Measurements from ENCODE around the gene HECTD1.
"Not testable (repeated sequence)": the region's sequence is repeated elsewhere in the genome, so short reads cannot be mapped to it uniquely, and the experiment has no call there.

Gene HECTD1

GRCh38 chr14:31113794-31114193, 93.8 kb downstream of the HECTD1 start:
- no peak for ATAC-seq
- DNase-seq (ENCODE audit: low spot score in 2 of 2) = no peak
- Mint-ChIP-seq H3K4me3 (no peak overlapping the region), H3K27ac (no peak overlapping the region), H3K36me3 (peaks cover 100% of the 10 kb centered on the region), H3K4me1 (no peaks in the 10 kb centered on the region), H3K9me3 (no peaks in the 10 kb centered on the region)

GRCh38 chr14:31110872-31111271, 96.7 kb downstream of the HECTD1 start:
- H3K4me3 Mint-ChIP-seq = no peak overlapping the region
- ATAC-seq = no peak
- H3K27ac Mint-ChIP-seq = no peak overlapping the region
- peaks cover 6% of the 10 kb centered on the region for H3K4me1 Mint-ChIP-seq
- H3K36me3 Mint-ChIP-seq = peaks cover 100% of the 10 kb centered on the region
- DNase-seq (ENCODE audit: low spot score in 2 of 2) = no peak
- H3K9me3 Mint-ChIP-seq = no peaks in the 10 kb centered on the region

DNA sequence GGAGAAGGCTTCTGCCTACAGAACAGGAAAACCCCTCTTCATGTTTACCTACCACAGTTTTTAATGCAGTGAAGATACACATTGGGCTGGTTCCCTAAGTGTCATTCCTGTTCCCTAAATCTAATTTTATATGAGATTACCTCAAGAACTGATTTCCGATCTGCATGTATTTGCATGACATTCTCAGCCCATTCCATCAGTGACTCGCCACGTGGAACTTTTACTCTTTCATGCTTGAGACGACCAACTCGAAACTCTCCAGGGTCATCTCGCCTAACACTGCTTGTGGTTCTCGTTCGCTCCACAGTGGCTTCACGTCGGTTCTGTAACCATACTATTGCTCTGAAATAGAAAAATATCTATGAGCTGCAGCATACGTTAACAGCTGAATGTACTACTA, 98.3 kb downstream of the HECTD1 start:
- H3K36me3 Mint-ChIP-seq = peaks cover 100% of the 10 kb centered on the region

DNA sequence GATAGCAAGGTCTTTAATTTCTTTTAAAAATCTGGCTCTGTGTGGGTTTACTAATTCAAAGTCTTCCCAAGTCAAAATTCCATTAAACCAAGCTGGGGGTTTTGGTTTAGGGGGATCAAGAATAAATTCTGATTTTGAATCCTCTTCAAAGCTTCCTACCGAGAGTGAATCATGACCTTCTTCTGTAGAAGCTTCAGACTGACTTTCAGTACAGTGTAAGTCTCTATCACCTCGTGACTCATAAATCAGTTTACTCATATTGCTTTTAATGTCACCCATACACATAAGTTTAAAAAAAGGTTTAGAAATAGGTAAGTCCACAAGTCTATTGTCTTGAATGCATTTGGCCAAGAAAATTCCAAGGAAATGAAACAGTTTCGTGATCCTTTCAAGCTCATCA, 100.8 kb downstream of the HECTD1 start:
- H3K36me3 Mint-ChIP-seq = peaks cover 100% of the 10 kb centered on the region
- H3K27ac Mint-ChIP-seq = peak overlapping the region; percentile 26
- DNase-seq (ENCODE audit: low spot score in 2 of 2) (no peak), ATAC-seq (peak; percentile 88)
- H3K4me1 Mint-ChIP-seq = peaks cover 6% of the 10 kb centered on the region
- no peak overlapping the region for H3K4me3 Mint-ChIP-seq
- H3K9me3 Mint-ChIP-seq = no peaks in the 10 kb centered on the region

More for the DNA sequence above, 98.3 kb downstream of the HECTD1 start:
- Mint-ChIP-seq H3K4me3 (no peak overlapping the region), H3K27ac (no peak overlapping the region), H3K9me3 (no peaks in the 10 kb centered on the region), H3K4me1 (peaks cover 6% of the 10 kb centered on the region)
- ATAC-seq = no peak
- no peak for DNase-seq (ENCODE audit: low spot score in 2 of 2)

DNA sequence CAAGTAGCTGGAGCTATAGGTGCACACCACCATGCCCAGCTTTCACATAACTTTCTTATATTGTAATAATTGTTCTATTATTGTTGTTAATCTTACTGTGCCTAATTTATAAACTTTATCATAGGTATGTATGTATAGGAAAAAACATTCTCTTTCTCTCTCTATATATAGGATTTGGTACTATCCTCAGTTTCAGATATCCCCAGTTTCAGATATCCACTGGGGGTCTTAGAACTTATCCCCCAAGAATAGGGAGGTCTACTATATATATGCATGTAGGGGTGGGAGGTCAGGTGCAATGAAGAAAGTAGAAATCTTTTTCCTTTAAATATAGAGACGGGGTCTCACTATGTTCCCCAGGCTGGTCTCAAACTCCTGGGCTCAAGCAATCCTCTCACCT, 110.5 kb downstream of the HECTD1 start:
- Mint-ChIP-seq H3K27ac (no peak overlapping the region), H3K4me3 (no peak overlapping the region), H3K4me1 (no peaks in the 10 kb centered on the region), H3K36me3 (peaks cover 53% of the 10 kb centered on the region), H3K9me3 (no peaks in the 10 kb centered on the region)
- no peak for ATAC-seq
- DNase-seq (ENCODE audit: low spot score in 2 of 2) = no peak

DNA sequence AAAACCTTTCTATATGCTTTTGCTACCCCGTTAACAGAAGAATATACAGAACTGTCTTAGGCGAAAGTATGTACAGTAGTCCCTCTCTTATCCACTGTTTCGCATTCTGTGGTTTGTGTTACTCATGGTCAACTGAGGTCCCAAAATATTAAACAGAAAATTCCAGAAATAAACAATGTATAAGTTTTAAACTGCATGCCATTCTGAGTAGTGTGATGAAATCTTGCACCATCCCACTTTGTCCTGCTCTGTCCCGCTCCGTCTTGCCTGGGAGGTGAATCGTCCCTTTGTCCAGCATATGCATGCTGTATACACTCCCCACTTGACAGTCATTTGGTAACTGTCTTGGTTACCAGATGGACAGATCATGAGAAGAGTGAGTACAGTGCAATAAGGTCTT, 111.3 kb downstream of the HECTD1 start:
- DNase-seq (ENCODE audit: low spot score in 2 of 2) (no peak), ATAC-seq (no peak)
- H3K9me3 Mint-ChIP-seq = no peaks in the 10 kb centered on the region
- no peaks in the 10 kb centered on the region for H3K4me1 Mint-ChIP-seq
- H3K27ac Mint-ChIP-seq = no peak overlapping the region
- H3K36me3 Mint-ChIP-seq = peaks cover 45% of the 10 kb centered on the region
- H3K4me3 Mint-ChIP-seq = no peak overlapping the region

DNA sequence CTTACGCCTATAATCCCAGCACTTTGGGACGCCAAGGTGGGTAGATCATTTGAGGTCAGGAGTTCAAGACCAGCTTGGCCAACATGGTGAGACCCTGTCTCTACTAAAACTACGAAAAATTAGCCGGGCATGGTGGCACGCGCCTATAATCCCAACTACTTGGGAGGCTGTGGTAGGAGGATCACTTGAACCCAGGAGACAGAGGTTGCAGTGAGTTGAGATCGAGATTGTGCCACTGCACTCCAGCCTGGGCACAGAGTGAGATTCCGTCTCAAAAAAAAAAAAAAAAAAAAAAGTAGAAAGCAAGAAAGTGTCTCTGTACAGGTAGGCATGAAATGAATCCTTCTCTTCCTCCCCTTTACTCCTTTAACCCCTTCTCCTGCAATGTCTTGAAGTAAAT, 111.8 kb downstream of the HECTD1 start:
- H3K9me3 Mint-ChIP-seq; H3K4me1 Mint-ChIP-seq; H3K27ac Mint-ChIP-seq; H3K4me3 Mint-ChIP-seq; DNase-seq (ENCODE audit: low spot score in 2 of 2); ATAC-seq: not testable (repeated sequence)
- H3K36me3 Mint-ChIP-seq = peaks cover 41% of the 10 kb centered on the region

- not testable (repeated sequence) for H3K27ac Mint-ChIP-seq; H3K4me1 Mint-ChIP-seq; H3K4me3 Mint-ChIP-seq; ATAC-seq; H3K9me3 Mint-ChIP-seq; DNase-seq (ENCODE audit: low spot score in 2 of 2)
- H3K36me3 Mint-ChIP-seq = peaks cover 24% of the 10 kb centered on the region
Measured at GRCh38 chr14:31093884-31094839, 113.4 kb downstream of the HECTD1 start.

GRCh38 chr14:31092160-31092708, 115.4 kb downstream of the HECTD1 start:
- Mint-ChIP-seq H3K27ac (no peak overlapping the region), H3K4me1 (no peaks in the 10 kb centered on the region), H3K36me3 (peaks cover 6% of the 10 kb centered on the region), H3K4me3 (no peak overlapping the region), H3K9me3 (no peaks in the 10 kb centered on the region)
- ATAC-seq (no peak), DNase-seq (ENCODE audit: low spot score in 2 of 2) (no peak)

DNA sequence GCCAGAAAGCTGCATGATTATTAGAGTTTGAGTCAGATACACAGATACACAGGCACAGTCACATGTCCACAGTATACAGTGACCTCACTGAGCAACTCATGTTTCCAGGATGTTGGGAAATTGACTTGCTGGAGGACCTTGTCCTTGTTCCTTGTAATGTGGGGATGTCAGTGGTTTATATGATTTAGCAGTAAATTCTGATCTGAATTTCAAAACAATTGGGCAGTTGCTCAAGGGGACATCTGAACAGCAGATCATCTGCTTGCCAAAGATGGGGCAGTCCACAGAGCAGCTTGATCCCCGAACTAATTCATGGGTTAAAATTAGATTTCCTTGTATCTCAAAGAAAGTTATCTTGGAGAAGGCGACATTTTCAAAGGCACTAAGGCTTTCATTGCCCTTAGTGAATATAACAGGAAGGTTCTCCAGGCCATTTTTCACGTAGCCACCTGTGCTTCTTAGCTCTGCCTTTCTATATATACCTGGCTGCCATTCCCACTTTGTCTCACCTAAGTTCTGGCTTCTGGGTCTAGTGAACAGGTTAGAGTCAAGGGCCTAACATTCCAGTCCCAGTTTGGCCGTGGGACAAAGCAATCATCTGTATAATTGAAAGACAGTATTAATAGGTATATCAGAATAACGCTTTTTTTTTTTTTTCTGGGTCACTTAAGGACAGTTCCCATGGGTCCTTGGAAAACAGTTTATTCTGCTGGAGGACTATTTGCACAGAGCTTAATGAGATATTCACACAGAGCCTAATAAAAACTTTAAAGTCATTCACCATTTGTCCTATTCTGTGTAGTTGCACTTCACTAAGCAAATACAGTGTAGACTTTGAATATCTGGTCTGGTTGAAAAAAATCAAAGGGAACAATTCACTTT, 116.5 kb downstream of the HECTD1 start:
- no peak overlapping the region for H3K27ac Mint-ChIP-seq
- no peaks in the 10 kb centered on the region for H3K4me1 Mint-ChIP-seq
- H3K9me3 Mint-ChIP-seq = no peaks in the 10 kb centered on the region
- DNase-seq (ENCODE audit: low spot score in 2 of 2) (no peak), ATAC-seq (no peak)
- H3K36me3 Mint-ChIP-seq = peaks cover 6% of the 10 kb centered on the region
- no peak overlapping the region for H3K4me3 Mint-ChIP-seq

- not testable (repeated sequence) for DNase-seq (ENCODE audit: low spot score in 2 of 2); H3K4me1 Mint-ChIP-seq; H3K27ac Mint-ChIP-seq; H3K36me3 Mint-ChIP-seq; H3K9me3 Mint-ChIP-seq; H3K4me3 Mint-ChIP-seq; ATAC-seq
Measured at GRCh38 chr14:31086466-31086865, 121.1 kb downstream of the HECTD1 start.

- DNase-seq (ENCODE audit: low spot score in 2 of 2) = no peak
- no peaks in the 10 kb centered on the region for H3K9me3 Mint-ChIP-seq
- H3K36me3 Mint-ChIP-seq = peaks cover 9% of the 10 kb centered on the region
- no peak overlapping the region for H3K4me3 Mint-ChIP-seq
- no peak overlapping the region for H3K27ac Mint-ChIP-seq
- no peaks in the 10 kb centered on the region for H3K4me1 Mint-ChIP-seq
- ATAC-seq = no peak
Measured at GRCh38 chr14:31085027-31085426, 122.6 kb downstream of the HECTD1 start.

DNA sequence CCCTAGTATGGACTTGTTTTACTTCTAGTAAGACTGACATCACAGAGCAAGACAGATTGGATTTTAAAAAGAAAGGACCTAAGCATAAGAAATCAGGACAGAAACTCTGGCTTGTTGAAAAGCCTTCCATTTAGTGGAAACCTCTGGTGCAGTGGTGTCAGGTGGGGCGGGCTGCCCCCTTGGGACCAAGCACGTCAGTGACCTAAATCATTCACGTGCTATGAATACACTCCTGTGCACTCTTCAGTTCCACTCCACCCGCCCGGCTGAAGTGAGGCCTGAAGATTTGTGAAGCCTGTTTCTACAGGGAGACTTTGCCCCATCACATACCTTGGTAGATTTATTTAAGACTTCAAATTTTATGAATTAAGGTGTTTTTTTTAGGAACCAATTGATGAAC, 123.2 kb downstream of the HECTD1 start:
- Mint-ChIP-seq H3K4me1 (no peaks in the 10 kb centered on the region), H3K4me3 (no peak overlapping the region), H3K27ac (no peak overlapping the region), H3K9me3 (no peaks in the 10 kb centered on the region), H3K36me3 (peaks cover 9% of the 10 kb centered on the region)
- ATAC-seq (no peak), DNase-seq (ENCODE audit: low spot score in 2 of 2) (no peak)

DNA sequence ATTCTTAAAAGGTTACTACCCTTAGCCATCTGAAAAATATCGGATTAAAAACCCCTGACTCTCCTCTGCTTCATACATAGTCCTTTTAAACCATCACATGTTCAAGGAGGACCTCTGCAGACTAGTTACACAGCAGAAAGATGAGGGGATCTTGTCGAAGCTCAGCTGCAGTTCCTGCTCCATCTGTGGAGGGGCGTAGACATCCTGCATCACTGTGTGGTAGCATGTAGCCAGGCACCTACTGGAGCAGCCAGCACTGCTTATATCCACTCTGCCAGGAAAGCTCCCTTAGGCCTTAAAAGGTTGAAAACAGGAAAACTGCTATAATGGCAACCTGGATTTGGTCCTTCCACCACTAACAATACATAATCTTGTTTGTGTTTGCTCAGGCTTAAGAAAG, 123.8 kb downstream of the HECTD1 start:
- Mint-ChIP-seq H3K4me3 (no peak overlapping the region), H3K4me1 (no peaks in the 10 kb centered on the region), H3K36me3 (peaks cover 9% of the 10 kb centered on the region), H3K9me3 (no peaks in the 10 kb centered on the region), H3K27ac (no peak overlapping the region)
- ATAC-seq = no peak
- no peak for DNase-seq (ENCODE audit: low spot score in 2 of 2)

GRCh38 chr14:31080484-31080883, 127.1 kb downstream of the HECTD1 start:
- Mint-ChIP-seq H3K36me3 (peaks cover 9% of the 10 kb centered on the region), H3K9me3 (no peaks in the 10 kb centered on the region), H3K4me1 (no peaks in the 10 kb centered on the region), H3K27ac (no peak overlapping the region), H3K4me3 (no peak overlapping the region)
- ATAC-seq (no peak), DNase-seq (ENCODE audit: low spot score in 2 of 2) (no peak)

All from stimulated activated effector memory CD8-positive, alpha-beta T cell treated with anti-CD3 and anti-CD28 coated beads, Interleukin-12 subunit alpha, Interleukin-12 subunit beta, amount 100 ng/mL, for 72 hours (primary cell).